Right kidney (tissue), 1 donor: ENCODE results near the gene DSCAML1.

Experiments
- DNase-seq: peaks from one replicate; pipeline ENCODE4 v3.0.0-alpha.2; 2016

The DSCAML1 gene

DNA sequence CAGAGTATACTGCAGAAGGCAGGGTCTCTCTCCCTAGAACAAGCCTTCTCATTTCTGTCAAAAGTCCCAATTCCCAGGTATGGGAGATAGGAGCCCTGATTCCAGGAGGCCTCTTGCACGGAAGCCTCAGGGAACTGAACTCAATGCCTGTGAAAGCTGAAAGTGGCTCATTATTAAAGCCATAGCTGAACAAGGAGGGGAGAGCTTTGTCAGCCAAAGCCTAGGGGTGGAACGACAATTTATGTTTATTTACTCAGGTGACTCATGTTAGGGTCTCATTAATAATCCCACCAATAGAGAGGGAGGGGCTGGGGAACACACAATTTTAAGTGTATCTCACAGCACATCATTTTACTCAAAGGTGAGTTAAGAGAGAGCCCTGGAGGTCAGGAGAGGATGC lies 44.9 kb downstream of the DSCAML1 start:
- DNase-seq = no peak

DNA sequence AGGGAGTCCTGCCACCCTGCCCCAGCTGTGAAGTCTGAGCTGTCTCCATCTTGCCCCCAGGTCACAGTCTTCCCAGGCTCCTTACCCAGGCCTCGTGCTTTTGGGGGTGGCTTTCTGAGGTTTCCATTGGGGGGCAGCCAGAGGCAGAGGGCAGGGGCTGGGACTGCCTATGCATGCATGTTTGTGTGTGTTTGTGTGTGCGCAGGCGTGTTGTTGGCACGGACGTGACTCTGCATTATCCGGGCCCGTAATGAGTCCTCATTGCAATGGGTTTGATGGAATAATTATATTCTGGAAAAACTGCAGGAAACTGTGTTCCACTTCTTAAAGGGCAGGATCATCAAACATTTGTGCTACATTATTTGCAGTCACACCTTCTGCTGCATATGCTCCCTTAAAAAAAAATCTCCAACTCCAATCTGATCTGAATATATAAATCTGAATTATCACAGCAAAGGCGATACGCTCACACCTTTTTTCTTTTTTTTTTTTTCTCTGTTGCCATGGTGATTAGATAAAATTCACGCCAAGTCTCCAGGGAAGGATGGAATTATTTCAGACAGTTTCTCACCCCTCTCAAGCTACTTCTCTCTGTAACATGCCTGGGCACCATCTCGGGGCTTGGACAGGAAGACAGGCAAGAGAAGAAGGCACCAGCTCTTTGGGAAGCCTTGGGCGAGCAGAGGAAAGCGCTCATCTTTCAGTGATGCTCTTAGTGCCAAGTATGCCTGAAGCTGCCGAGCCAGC lies 45.9 kb downstream of the DSCAML1 start:
- no peak for DNase-seq

DNA sequence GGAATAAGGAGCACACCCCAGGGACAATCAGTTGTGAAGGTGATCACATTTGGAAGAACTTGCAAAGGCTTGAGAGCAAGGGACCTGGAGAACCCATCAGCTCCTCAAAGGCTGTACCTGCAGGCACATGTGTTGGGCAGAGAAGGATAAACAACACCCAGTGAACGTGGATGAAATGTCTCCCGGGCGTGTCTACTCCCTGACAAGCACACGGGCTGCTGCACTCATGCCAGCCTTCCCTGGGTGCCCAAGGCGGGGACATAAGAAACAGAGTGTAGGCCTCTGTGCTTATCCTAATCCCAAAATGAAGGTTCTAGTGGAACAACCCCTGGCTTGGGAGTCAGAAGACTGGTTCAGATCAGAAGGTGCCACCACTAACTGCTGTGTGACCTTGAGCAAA lies 46.7 kb downstream of the DSCAML1 start:
- no peak for DNase-seq

DNA sequence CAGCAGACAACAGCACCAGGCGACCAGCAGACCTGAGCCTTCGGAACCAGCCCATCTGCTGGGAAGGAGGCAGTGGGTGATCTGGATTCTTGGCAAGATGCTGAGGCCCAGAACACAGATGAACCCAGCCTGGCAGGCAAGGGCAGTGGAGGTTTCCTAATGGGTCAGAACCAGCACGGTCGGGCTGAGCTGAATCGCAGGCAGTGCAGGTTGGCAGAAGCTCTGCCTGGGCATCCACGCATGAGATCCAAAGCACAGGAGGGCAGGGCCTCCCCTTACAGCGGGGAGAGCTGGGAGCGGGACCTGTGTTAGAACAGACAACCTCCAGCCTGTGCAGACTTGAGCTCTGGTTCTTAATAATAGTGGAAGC lies 47.5 kb downstream of the DSCAML1 start:
- no peak for DNase-seq

DNA sequence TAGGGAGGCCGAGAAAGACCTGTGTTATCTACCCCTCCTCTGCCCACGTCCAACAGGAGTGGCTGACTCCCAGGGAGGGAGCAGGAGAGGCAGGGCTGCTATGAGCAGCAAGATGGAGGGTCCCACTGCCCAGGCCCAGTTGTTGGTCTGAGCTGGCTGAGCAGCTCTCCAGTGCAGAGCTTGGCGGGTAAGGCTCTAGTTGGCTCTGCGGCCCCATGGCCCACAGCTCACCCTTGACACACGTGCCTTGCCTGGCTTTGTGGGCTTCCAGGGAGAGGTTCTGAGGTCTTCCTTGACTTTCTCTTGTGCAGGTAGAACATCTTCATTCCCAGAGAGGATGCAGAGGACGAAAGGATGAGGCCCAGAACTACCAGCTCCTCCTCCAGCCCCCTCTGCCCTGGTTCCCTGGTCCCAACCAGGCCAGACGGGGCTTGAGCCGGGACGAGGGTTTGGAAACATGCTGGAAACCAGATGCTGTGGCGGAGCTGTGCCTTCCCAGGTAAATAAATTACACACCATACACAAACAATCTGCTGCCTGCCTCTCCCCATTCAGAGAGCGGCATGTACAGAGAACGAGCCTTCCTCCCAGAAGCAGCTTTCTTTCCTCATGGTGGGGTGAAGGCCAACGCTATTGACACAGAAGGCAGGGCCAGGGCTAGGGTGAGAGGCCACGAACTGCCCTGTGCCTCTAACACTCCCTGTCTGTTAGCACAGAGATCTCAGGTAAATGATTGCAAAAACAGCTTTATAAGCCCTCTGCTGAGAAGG lies 48.1 kb downstream of the DSCAML1 start:
- no peak for DNase-seq

DNA sequence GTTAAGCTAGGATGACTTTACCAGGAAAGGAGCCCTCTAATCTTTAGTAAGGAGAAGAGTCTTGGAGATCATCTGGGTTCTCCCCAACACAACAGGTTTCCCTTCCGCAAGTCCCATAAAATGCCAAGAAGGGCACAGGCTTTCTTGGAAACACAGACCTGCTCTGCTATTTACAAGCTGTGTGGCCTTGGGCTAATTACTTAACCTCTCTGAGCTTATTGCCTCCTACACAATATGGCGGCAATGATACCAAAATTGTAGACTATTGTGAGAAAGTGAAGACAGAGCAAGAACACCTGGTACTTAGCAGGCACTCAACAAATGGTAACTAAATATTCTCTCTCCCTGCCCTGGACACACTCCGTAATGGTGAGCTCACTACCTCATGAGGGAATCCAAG lies 49.1 kb downstream of the DSCAML1 start:
- DNase-seq = no peak

DNA sequence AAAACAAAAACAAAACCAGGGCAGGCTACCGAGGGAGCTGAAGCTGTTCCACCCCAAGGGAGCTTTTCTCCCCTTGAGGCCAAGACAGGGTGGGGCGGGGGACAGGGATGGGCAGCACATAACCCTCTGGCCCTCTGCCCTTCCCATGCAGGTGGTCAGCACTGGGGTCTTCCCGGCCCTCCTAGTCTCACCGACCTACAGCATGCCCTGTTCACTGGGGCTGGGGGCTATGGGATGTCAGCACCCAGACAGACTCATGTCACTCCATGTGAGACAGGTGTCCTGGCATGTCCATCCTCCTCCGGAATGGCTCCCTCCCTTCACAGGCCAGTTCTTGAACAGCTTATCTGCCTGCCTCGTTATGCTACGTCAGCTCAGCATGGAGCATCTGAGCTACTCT lies 51.7 kb downstream of the DSCAML1 start:
- DNase-seq = no peak

DNA sequence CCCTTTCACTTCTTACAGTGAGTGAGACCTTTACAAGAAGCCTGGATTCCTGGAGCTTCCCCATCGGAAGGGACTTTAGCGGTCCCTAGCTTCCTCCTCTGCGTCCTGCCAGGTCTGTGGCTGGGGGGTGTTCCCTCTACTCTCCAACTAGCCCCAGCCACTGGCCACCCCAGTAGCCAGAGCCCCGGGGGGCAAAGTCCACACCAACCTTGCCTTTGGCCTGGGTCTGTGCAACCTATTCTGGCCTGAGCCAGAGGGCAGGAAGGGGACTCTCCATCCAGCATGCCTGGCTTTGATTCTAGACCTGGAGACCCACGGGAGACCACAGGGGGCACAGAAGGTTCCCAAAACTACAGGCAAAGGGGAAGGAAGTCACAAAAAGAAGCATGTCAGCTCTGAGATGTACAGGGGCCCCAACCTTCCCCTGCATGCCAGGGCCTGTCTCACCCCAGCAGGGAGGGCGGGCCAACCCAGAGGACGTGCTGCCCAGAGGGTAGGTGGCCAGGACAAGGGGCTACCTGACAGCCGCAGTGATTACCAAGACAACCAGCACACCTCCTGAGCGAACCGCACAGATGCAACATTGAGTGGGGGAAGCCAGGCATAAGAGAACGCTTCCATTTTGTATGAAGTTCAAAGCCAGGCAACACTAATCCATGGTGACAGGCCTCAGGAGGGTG lies 52.4 kb downstream of the DSCAML1 start:
- no peak for DNase-seq

DNA sequence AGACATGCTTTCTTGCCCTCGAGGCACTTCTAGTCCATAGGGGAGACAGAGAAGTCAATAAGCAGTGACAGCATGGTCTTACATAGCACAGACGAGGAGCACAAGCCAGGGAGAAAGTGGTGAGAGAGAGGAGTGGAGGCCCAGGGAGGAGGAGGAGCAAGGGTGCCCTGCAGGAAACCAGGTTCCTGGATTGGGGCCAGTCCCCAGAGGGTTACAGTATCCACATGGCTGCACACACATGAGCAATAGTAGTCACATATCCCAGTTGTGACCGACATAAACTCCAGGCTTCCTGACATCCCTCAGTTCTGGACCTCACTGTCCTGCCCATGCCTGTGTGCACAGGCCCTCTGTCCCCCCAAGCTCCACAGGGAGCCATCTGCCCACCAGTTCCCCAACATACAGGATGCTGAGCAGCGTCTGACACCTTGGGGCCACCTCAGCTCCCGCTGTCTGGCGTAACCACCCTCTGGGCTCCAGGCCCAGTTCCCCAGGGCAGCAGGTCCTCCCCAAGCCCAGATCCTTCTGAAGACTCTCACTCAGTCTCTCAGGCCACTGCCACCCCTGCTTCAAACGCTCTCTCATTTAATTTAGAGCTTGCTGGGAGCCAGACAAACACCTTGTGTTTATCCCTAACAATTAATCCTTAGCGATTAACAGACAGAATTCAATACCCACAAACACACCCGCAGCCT lies 53.7 kb downstream of the DSCAML1 start:
- DNase-seq = no peak

DNA sequence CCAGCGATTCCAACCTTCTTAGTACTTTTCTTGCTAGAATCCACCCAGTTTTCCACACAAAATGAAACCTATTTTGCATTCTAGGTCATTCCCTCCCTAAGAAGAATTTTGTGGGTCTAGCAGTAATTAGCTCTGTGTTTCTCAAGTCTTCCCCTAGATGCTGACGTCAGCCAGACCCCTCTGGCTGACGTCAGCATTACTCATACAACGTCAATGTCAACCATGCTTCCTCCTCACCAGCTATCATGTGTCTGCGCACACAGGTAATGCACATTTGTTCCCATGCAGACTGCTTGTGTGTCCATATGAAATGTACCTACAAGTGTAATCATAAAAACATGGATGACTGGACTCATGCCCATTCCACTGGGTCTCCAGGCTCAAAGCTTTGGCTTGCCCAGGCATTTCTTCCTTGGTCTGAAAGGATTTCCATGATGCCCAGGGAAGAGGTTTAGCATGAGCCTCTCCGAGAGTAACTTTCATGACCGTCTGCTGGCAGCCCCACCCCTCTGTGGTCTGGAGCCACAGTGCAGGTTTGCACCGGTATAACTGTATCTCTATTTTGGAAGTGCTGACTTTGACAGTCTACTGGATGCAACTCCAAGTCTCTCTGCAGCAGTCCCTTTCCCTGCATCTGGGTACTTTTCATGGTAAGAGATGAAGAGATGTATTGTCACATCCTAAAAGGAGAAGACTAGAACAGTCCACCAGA lies 58.6 kb downstream of the DSCAML1 start:
- DNase-seq = no peak

DNA sequence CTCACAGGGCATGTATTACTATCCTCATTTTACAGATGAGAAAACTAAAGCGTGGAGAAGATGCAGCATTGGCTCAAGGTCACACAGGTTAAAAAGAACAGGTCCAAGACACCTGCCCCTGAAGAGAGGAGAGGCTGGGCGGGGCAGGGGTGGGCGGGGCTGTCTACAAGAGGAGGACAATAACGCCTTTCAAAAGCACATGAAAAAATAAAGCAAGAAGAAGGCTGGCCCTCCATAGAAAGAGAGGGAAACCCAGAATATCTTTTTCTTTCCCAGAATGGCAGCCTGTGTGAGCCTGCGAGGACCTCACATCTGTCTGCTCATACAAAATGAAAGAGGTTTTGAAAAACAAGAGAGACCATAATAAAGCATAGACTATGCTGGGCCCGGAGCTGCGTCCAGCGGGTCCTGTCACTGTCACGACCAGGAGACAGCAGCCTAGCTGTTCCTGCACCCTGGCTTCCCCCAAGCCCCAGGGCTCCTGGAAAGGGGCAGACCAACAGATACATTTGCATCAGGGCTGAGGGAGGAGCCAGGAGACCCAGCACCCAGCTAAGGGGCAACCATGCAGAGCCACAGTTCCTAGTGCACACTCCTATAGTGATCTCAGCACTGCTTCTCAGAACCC lies 61.6 kb downstream of the DSCAML1 start:
- DNase-seq = no peak

DNA sequence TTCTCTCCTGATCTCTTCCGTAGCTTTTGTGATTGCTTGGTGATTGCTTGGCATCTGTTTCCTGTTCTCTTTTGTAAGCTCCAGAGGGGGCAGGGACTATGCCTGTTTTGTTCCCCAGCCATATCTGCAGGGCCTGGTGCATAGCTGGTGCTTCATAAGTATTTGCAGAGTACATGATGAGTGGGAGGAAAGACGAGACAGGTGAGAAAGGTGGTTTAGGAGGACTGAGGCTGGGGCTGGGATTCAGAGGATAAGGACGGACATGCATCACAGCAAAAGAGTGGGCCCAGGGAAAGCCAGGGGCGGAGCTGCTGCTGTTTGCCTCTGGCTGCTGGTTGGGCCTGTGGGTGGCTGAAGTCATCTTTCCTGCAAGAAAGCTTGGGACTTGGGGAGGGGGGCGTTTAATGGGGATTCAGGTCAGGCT lies 62.4 kb downstream of the DSCAML1 start:
- no peak for DNase-seq

DNA sequence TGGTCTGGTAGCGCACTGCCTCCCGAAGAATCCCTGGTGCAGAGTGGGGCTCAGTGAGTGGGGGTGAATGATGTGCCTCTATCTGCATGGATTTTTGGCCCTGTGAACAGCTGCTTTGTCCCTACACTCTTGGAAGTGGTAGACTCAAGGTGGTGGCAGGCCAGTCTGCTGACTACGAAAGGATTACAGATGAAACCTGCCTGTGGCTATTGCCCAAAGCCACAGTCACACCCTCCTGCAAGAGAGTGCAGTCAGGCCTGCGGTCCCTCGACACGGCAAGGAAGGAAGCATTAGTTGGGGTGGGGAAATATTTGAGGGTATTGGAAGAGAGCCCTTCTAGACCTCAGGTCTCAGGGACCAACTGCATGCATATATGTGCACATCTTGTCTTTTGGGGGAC lies 63.7 kb downstream of the DSCAML1 start:
- no peak for DNase-seq

DNA sequence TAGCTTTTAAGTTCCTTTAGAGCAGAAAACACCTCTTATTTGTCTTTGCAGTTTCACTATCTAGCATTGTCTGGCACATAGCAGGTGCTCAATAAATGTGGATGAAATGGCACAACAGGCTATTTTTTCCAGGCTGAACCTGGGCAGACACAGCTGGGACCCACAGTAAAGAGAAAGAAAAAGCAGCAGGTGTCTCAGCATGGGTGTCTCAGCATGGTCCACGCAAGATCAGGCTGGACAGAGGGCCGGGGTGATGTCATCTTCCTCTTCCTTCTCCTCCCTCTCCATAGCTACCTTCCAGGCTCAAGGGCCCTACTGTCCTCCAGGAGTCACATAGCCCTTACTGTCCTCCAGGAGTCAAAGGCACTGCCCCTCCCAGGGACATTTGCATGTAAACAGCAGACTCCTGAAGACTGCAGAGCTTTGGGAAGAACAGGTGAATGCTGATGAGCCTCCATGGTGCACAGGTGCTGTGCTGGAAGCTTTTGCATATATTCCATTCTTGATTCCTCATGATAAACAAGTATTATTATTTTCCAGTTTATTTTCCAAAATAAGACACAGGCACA lies 65.2 kb downstream of the DSCAML1 start:
- no peak for DNase-seq

DNA sequence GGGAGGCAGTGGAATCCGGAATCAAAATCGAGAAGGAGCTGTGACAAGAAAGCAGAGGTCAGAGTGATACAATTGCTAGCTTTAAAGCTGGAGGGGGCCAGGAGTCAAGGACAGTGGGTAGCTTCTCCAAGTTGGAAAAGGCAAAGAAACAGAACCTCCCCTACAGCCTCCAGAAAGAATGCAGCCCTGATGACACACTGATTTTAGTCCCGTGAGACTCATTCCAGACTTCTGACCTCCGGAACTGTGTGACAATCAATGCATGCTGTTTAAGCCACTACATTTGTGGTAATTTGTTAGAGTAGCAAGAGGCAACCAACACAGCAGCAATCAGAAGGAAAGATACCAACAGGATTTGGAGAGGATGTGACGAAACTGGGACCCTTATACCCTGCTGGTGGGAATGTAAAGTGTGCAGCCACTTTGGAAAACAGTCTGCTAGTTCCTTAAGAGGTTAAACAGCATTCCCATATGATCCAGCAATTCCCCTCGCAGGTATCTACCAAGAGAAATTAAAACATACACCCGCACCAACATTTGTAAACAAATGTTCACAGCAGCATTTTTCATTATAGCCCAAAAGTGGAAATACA lies 66.7 kb downstream of the DSCAML1 start:
- no peak for DNase-seq

DNA sequence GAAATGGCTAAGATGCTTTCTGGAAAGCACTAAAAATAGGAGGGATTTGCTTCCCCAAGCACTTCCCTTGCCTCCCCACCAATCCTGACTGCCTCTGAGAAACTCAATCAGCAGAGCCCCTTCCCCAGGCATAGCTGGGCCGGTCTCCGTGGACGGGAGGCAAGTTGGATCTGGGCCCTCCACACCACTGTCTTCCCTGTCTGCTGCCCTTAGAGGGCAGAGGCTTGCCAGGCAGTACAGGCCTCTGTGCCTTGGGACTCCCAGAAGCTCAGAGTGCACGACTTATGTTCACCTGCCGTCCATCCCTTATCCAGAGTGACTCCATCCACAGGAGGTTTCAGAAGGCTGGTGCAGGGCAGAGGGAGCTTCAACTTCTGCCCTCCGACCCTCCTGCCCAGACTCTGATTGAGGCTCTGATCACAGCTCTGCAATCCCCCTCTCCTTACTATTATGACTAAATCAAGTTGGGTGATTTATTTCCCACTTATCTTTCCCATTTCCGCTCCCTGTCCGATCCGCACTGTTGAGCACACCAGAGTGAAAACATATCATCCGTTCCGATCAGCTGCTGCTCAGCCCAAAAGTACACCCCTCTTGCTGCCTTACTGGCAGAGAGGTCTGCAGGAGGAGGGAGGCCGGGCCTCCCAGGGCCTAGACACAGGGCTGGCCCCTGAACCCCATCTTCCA lies 71.8 kb downstream of the DSCAML1 start:
- DNase-seq = no peak

DNA sequence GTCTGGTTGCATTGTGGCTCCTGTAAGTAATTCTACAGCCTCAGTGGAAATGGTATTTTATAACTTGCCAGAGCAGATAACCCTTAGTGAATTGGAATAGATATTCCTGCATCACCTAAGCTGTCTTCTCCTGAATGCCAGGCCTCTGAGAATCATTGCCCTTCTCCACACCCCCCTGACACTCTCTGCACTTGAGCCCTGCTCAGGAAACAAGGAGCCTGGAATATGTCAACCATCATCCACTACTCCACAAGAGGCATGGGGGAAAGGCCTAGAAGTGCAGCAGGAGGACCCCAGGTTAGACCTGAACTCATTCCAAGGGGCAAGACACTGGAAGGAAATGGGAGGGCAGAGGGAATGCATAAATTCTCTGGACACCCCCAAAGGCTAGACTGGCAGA lies 72.4 kb downstream of the DSCAML1 start:
- no peak for DNase-seq

DNA sequence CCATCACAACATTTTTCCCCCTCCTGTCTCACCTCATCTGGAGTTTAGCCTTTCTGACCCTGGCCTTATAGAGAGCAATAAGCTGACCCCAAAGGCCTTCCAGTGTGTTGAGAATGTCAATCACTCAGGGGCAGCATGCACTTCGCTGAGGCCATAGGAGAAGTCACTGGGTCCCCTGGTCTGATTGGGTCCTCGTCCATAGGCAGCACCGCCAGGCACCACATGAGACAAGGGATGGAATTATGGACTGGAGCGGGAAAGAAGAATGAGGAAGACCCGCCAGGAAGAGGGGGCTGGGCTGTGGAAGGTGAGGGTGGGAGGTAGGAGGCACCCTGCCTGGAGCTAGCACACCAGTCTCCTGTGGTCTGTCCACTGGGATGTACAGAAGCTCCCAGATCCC lies 72.9 kb downstream of the DSCAML1 start:
- no peak for DNase-seq

DNA sequence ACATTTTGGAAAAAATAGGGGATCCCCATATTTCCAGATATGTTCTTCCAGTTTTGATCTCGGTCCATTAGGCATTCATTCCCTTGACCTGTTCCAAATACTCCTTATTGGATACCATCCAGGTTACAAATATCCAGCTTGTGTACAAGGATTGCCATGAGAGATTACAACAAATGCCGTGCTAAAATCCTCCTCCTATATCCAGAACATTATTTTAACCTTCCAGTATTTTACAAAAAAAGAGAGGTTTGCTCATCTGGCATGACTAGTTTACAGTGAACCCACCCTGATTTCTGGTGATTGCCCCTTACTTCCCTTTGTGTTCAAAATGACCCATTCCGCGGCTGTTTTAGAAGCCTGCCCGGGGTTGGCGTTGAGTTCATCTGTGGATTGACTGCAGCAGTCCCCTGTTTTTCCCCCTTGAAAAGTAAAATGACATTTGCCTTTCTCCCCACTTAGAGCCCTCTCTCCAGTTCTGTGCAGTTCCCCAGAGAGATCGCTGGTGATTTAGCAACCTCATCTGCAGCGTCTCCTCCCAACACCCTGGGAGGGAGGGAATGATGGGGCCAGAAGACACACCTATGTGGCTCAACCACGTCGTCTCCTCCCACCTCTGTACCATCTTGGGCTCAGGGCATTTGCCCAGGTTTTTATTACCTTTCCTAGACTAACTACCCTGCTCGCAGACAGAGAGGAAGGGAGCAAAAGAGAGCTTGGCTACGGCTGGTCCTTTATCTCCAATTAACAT lies 73.6 kb downstream of the DSCAML1 start:
- no peak for DNase-seq

DNA sequence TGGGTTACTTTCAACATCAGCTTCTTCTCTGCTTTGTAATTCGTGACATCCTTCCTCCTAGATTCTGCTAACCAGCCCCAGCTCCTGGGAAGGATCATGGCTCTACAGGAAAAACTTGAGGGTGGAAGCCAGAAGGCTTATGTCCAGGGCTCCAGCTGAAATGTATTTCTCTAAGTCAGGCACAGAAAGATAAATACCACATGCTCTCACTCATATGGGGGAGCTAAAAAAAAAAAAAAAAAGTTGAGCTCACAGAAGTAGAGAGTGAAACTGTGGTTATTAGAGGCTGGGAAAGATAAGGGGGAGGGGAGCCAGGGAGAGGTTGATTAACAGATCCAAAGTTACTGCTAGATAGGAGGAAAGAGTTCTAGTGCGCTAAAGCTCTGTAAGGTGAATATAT lies 74.9 kb downstream of the DSCAML1 start:
- no peak for DNase-seq
